SK-N-SH (cell line): ENCODE measurements around the gene DYNC2H1.

Source experiments
- EZH2phosphoT487 ChIP-seq: fragments of 200-600 bp; sonication (generic); IDR thresholded peaks from 2 replicates; pipeline ENCODE4 v1.6.1; 2017; ENCODE audit warnings: low read depth, mixed run types, mild to moderate bottlenecking, antibody characterized with exemption, moderate library complexity, borderline replicate concordance
- GABPA ChIP-seq: IDR thresholded peaks from 2 replicates; pipeline ENCODE4 v1.4.0; 2012; ENCODE audit warnings: low read depth, mild to moderate bottlenecking
- POLR2AphosphoS5 ChIP-seq: IDR thresholded peaks from 2 replicates; pipeline ENCODE4 v1.6.1; 2012; ENCODE audit warnings: low read depth, low read length
- TAF1 ChIP-seq: IDR thresholded peaks from 2 replicates; pipeline ENCODE4 v1.6.1; 2012; ENCODE audit warnings: low read depth, mild to moderate bottlenecking, low read length, moderate library complexity, borderline replicate concordance
- TF ChIP-seq, protein P1 (sequence below): fragments of 200-600 bp; sonication (generic); IDR thresholded peaks from 2 replicates; pipeline ENCODE4 v1.6.1; 2017; ENCODE audit warnings: antibody characterized with exemption, mild to moderate bottlenecking, moderate library complexity

- TF ChIP-seq, protein P1, sequence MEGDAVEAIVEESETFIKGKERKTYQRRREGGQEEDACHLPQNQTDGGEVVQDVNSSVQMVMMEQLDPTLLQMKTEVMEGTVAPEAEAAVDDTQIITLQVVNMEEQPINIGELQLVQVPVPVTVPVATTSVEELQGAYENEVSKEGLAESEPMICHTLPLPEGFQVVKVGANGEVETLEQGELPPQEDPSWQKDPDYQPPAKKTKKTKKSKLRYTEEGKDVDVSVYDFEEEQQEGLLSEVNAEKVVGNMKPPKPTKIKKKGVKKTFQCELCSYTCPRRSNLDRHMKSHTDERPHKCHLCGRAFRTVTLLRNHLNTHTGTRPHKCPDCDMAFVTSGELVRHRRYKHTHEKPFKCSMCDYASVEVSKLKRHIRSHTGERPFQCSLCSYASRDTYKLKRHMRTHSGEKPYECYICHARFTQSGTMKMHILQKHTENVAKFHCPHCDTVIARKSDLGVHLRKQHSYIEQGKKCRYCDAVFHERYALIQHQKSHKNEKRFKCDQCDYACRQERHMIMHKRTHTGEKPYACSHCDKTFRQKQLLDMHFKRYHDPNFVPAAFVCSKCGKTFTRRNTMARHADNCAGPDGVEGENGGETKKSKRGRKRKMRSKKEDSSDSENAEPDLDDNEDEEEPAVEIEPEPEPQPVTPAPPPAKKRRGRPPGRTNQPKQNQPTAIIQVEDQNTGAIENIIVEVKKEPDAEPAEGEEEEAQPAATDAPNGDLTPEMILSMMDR: no peak
- TF ChIP-seq TAF1: no peak
- TF ChIP-seq POLR2AphosphoS5: no peak
- TF ChIP-seq EZH2phosphoT487: no peak
- no peak for TF ChIP-seq GABPA
Observed at GRCh38 chr11:103441021-103441420, 331.8 kb downstream of the DYNC2H1 start.
